Measurements from ENCODE around the gene LCN10. TPM values are rescaled to one million over a fixed set of nuclear protein-coding genes. Genes with fewer than 3 reads are reported as not detected.
"Not testable (repeated sequence)": the region's sequence is repeated elsewhere in the genome, so short reads cannot be mapped to it uniquely, and the experiment has no call there.

LCN10 gene
- polyA plus RNA-seq = 10 to 100 TPM in 1 of 2 donors, 1 to 10 TPM in 1; 5.3 to 14.9 TPM

- Histone ChIP-seq H3K27me3 (ENCODE audit: control insufficient read depth in 1 of 2, insufficient read depth in 2 of 2, low read length in 2 of 2) (no peaks in the 10 kb centered on the region), H3K27ac (ENCODE audit: low read depth in 2 of 2, low read length in 1 of 2) (no peak within 1 kb of the TSS), H3K36me3 (ENCODE audit: control insufficient read depth in 2 of 2, insufficient read depth in 2 of 2, low read length in 1 of 2) (no peaks in the 10 kb centered on the region), H3K9me3 (ENCODE audit: control insufficient read depth in 2 of 2, insufficient read depth in 1 of 2, low read depth in 1 of 2, low read length in 1 of 2) (no peaks in the 10 kb centered on the region), H3K4me1 (ENCODE audit: control insufficient read depth in 2 of 2, insufficient read depth in 2 of 2, low read length in 1 of 2) (peaks cover 12 to 16% of the 10 kb centered on the region in 2 donors), H3K4me3 (ENCODE audit: low read depth in 1 of 2, low read length in 2 of 2) (peak within 1 kb of the TSS in 1 of 2 donors; percentile 26)
- 31% methylated on average over 22 to 25 of the region's 25 CpGs for WGBS, 2 donors
Measured at GRCh38 chr9:136742591-136743391, at the start of gene LCN10. Gene LCN10, minus strand, starts transcription at chr9:136742940. Its CDS starts 37 bp downstream, at chr9:136742903.

GRCh38 chr9:136791516-136792276, 49.0 kb upstream of the LCN10 start:
- H3K36me3 ChIP-seq (ENCODE audit: control insufficient read depth in 2 of 2, insufficient read depth in 2 of 2, low read length in 1 of 2) = peaks cover 0 to 3% of the 10 kb centered on the region in 2 donors
- peak overlapping the region; percentile 95 to 98 for H3K27ac ChIP-seq (ENCODE audit: low read depth in 2 of 2, low read length in 1 of 2)
- 4% methylated on average over 26 to 29 of the region's 29 CpGs for WGBS, 2 donors
- no peaks in the 10 kb centered on the region for H3K27me3 ChIP-seq (ENCODE audit: control insufficient read depth in 1 of 2, insufficient read depth in 2 of 2, low read length in 2 of 2)
- H3K9me3 ChIP-seq (ENCODE audit: control insufficient read depth in 2 of 2, insufficient read depth in 1 of 2, low read depth in 1 of 2, low read length in 1 of 2) = no peaks in the 10 kb centered on the region
- peaks cover 6 to 7% of the 10 kb centered on the region in 2 donors for H3K4me1 ChIP-seq (ENCODE audit: control insufficient read depth in 2 of 2, insufficient read depth in 2 of 2, low read length in 1 of 2)
- H3K4me3 ChIP-seq (ENCODE audit: low read depth in 1 of 2, low read length in 2 of 2) = peak overlapping the region; percentile 61 to 64

DNA sequence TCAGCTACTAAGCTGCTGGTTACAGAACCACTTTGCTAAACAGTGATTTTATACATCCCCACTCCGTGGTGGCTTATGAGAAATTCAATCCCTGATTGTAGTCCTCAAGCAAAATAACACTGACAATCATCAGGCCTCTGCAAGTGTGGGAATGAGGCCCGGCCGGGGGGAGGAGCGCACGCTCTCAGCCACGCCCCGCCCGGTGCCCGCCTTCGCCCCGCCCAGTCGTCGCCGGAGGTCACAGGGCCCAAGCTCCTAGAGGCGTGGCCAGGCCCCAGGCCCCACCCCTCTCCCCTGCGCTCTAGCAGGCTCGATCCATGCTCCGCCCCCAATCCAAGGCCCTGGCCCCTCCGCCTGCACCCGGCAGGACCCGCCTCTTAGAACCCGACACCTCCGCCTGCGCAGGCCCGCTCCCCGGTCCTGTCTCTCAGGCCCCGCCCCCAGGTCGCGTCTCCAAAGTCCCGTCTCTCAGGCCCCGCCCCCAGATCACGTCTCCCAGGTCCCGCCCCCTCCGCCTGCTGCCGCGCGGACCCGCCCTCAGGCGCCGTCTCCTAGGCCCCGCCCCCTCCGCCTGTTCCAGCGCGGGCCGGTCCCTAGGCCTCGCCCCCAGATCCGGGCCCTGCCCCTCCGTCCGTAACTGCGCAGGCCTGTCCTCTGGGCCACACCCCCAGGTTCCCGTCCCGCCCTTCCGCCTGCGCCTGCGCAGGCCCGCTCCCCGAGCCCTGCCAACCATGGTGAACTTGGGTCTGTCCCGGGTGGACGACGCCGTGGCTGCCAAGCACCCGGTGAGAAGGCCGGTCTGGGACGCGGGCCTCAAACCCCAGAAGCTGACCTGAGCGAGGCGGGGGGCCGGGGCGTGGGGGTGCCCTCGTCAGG, 48.1 kb upstream of the LCN10 start, which contains the start of gene TMEM141:
TMEM141 (plus strand) TSS at position 705 of the 876 bp plus-strand sequence; CDS start at position 732, 27 bp downstream.
- peak within 1 kb of the TSS; percentile 95 to 98 for H3K27ac ChIP-seq (ENCODE audit: low read depth in 2 of 2, low read length in 1 of 2)
- H3K9me3 ChIP-seq (ENCODE audit: control insufficient read depth in 2 of 2, insufficient read depth in 1 of 2, low read depth in 1 of 2, low read length in 1 of 2) = no peaks in the 10 kb centered on the region
- peaks cover 6 to 7% of the 10 kb centered on the region in 2 donors for H3K4me1 ChIP-seq (ENCODE audit: control insufficient read depth in 2 of 2, insufficient read depth in 2 of 2, low read length in 1 of 2)
- WGBS, 2 donors = 1 to 2% methylated on average over 64 to 70 of the region's 70 CpGs
- peaks cover 0 to 3% of the 10 kb centered on the region in 2 donors for H3K36me3 ChIP-seq (ENCODE audit: control insufficient read depth in 2 of 2, insufficient read depth in 2 of 2, low read length in 1 of 2)
- H3K4me3 ChIP-seq (ENCODE audit: low read depth in 1 of 2, low read length in 2 of 2) = peak within 1 kb of the TSS; percentile 61 to 64
- H3K27me3 ChIP-seq (ENCODE audit: control insufficient read depth in 1 of 2, insufficient read depth in 2 of 2, low read length in 2 of 2) = no peaks in the 10 kb centered on the region

DNA sequence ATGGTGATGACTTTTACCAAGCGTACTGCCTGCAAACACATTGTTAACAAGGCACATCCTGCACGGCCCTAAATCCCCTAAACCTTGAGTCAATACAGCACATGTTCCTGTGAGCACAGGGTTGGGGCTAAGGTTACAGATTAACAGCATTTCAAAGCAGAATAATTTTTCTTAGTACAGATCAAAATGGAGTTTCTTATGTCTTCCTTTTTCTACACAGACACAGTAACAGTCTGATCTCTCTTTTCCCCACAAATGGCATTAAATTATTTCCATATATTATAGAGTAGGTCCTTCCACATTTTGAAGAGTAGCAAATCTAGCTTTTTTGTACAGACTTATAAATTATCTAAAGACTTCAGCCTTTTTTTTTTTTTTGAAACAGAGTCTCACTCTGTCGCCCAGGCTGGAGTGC, 46.8 kb upstream of the LCN10 start:
- H3K9me3 ChIP-seq (ENCODE audit: control insufficient read depth in 2 of 2, insufficient read depth in 1 of 2, low read depth in 1 of 2, low read length in 1 of 2) = no peaks in the 10 kb centered on the region
- peaks cover 0 to 3% of the 10 kb centered on the region in 2 donors for H3K36me3 ChIP-seq (ENCODE audit: control insufficient read depth in 2 of 2, insufficient read depth in 2 of 2, low read length in 1 of 2)
- peaks cover 6 to 7% of the 10 kb centered on the region in 2 donors for H3K4me1 ChIP-seq (ENCODE audit: control insufficient read depth in 2 of 2, insufficient read depth in 2 of 2, low read length in 1 of 2)
- no peak overlapping the region for H3K4me3 ChIP-seq (ENCODE audit: low read depth in 1 of 2, low read length in 2 of 2)
- WGBS, 2 donors = 61 to 66% methylated on average over 3 of the region's 3 CpGs
- no peak overlapping the region for H3K27ac ChIP-seq (ENCODE audit: low read depth in 2 of 2, low read length in 1 of 2)
- H3K27me3 ChIP-seq (ENCODE audit: control insufficient read depth in 1 of 2, insufficient read depth in 2 of 2, low read length in 2 of 2) = no peaks in the 10 kb centered on the region

- not testable (repeated sequence) for H3K27ac ChIP-seq (ENCODE audit: low read depth in 2 of 2, low read length in 1 of 2); H3K27me3 ChIP-seq (ENCODE audit: control insufficient read depth in 1 of 2, insufficient read depth in 2 of 2, low read length in 2 of 2); H3K4me3 ChIP-seq (ENCODE audit: low read depth in 1 of 2, low read length in 2 of 2); H3K36me3 ChIP-seq (ENCODE audit: control insufficient read depth in 2 of 2, insufficient read depth in 2 of 2, low read length in 1 of 2); H3K4me1 ChIP-seq (ENCODE audit: control insufficient read depth in 2 of 2, insufficient read depth in 2 of 2, low read length in 1 of 2); H3K9me3 ChIP-seq (ENCODE audit: control insufficient read depth in 2 of 2, insufficient read depth in 1 of 2, low read depth in 1 of 2, low read length in 1 of 2)
- 70 to 82% methylated on average over 26 to 27 of the region's 27 CpGs for WGBS, 2 donors
Measured at GRCh38 chr9:136788644-136789522, 46.1 kb upstream of the LCN10 start.

DNA sequence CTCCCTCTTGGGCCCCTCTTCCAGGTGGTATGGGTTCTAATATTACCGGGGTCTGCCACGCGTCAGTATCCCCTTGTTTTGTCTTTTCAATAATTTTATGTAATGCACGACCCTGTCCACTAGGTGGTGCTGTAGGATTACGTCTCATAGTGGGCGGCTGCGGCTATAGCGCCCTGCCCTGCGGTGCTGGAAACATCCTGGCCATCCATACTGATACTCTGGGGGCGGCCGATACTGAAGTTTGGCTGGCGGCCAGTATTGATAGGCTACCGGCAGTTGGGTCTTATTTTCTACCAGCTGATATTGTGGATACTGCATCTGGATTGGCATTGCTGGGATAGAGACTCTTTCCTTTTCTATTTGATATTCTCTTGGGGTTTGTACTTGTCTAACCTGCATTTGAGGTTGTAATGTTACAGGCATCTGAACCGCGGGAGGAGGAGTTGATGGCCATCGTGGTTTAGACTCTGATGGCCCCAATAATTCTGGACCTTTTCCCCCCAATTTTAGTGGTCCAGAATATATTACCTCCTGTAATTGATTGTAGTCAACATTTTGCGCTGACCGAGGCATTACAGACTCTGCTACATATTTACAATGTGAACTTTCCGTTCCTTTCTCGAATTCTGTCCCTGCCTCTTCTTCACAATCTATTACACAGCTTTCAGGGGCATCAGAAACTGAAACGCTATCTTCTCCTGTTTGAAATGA, 45.1 kb upstream of the LCN10 start:
- 20% methylated on average over 21 of the region's 21 CpGs for WGBS, 2 donors
- Histone ChIP-seq H3K36me3 (ENCODE audit: control insufficient read depth in 2 of 2, insufficient read depth in 2 of 2, low read length in 1 of 2) (no peaks in the 10 kb centered on the region), H3K4me1 (ENCODE audit: control insufficient read depth in 2 of 2, insufficient read depth in 2 of 2, low read length in 1 of 2) (peaks cover 5 to 6% of the 10 kb centered on the region in 2 donors), H3K4me3 (ENCODE audit: low read depth in 1 of 2, low read length in 2 of 2) (no peak overlapping the region), H3K27ac (ENCODE audit: low read depth in 2 of 2, low read length in 1 of 2) (no peak overlapping the region), H3K27me3 (ENCODE audit: control insufficient read depth in 1 of 2, insufficient read depth in 2 of 2, low read length in 2 of 2) (no peaks in the 10 kb centered on the region), H3K9me3 (ENCODE audit: control insufficient read depth in 2 of 2, insufficient read depth in 1 of 2, low read depth in 1 of 2, low read length in 1 of 2) (no peaks in the 10 kb centered on the region)

GRCh38 chr9:136786983-136787382, 44.2 kb upstream of the LCN10 start:
- H3K4me3 ChIP-seq (ENCODE audit: low read depth in 1 of 2, low read length in 2 of 2); H3K36me3 ChIP-seq (ENCODE audit: control insufficient read depth in 2 of 2, insufficient read depth in 2 of 2, low read length in 1 of 2); H3K9me3 ChIP-seq (ENCODE audit: control insufficient read depth in 2 of 2, insufficient read depth in 1 of 2, low read depth in 1 of 2, low read length in 1 of 2); H3K27ac ChIP-seq (ENCODE audit: low read depth in 2 of 2, low read length in 1 of 2); H3K27me3 ChIP-seq (ENCODE audit: control insufficient read depth in 1 of 2, insufficient read depth in 2 of 2, low read length in 2 of 2); H3K4me1 ChIP-seq (ENCODE audit: control insufficient read depth in 2 of 2, insufficient read depth in 2 of 2, low read length in 1 of 2): not testable (repeated sequence)
- 33 to 38% methylated on average over 4 of the region's 4 CpGs for WGBS, 2 donors

- Histone ChIP-seq H3K4me1 (ENCODE audit: control insufficient read depth in 2 of 2, insufficient read depth in 2 of 2, low read length in 1 of 2) (no peaks in the 10 kb centered on the region), H3K36me3 (ENCODE audit: control insufficient read depth in 2 of 2, insufficient read depth in 2 of 2, low read length in 1 of 2) (no peaks in the 10 kb centered on the region), H3K27ac (ENCODE audit: low read depth in 2 of 2, low read length in 1 of 2) (no peak overlapping the region), H3K9me3 (ENCODE audit: control insufficient read depth in 2 of 2, insufficient read depth in 1 of 2, low read depth in 1 of 2, low read length in 1 of 2) (no peaks in the 10 kb centered on the region), H3K27me3 (ENCODE audit: control insufficient read depth in 1 of 2, insufficient read depth in 2 of 2, low read length in 2 of 2) (no peaks in the 10 kb centered on the region), H3K4me3 (ENCODE audit: low read depth in 1 of 2, low read length in 2 of 2) (no peak overlapping the region)
- WGBS, 2 donors = 64 to 69% methylated on average over 10 of the region's 10 CpGs
Measured at GRCh38 chr9:136786451-136786850, 43.7 kb upstream of the LCN10 start.

All from esophagus (tissue), 2 donors.